KMS-11 (cell line): ENCODE results near the gene TMEM106B.

Experiments used
- H2AFZ ChIP-seq: fragments of 200-600 bp; sonication (generic); 2 replicates; pipeline ENCODE4 v1.6.1; 2016; ENCODE audit warnings: antibody characterized with exemption, mixed run types, low read depth
- H3K27ac ChIP-seq: fragments of 200-600 bp; sonication (generic); 2 replicates; pipeline ENCODE4 v1.6.1; 2016; ENCODE audit warnings: mild to moderate bottlenecking, mixed run types
- H3K27me3 ChIP-seq: fragments of 200-600 bp; sonication (generic); 2 replicates; pipeline ENCODE4 v1.6.1; 2017; ENCODE audit warnings: mild to moderate bottlenecking, low read depth, mixed run types, moderate library complexity; ENCODE audit not compliant: insufficient read depth
- H3K36me3 ChIP-seq: fragments of 200-600 bp; sonication (generic); 2 replicates; pipeline ENCODE4 v1.6.1; 2017; ENCODE audit warnings: mild to moderate bottlenecking, mixed run types; ENCODE audit not compliant: insufficient read depth
- H3K4me1 ChIP-seq: fragments of 200-600 bp; sonication (generic); 2 replicates; pipeline ENCODE4 v1.6.1; 2016; ENCODE audit warnings: mild to moderate bottlenecking, low read depth, mixed run types; ENCODE audit not compliant: poor library complexity, severe bottlenecking
- H3K4me2 ChIP-seq: fragments of 200-600 bp; sonication (generic); 2 replicates; pipeline ENCODE4 v1.7.0; 2016; ENCODE audit warnings: mild to moderate bottlenecking, mixed run types
- H3K4me3 ChIP-seq: fragments of 200-600 bp; sonication (generic); IDR thresholded peaks from 2 replicates; pipeline ENCODE4 v1.6.1; 2017; ENCODE audit warnings: low read depth, low read length, mixed read lengths; ENCODE audit not compliant: insufficient read depth
- H3K79me2 ChIP-seq: fragments of 200-600 bp; sonication (generic); 2 replicates; pipeline ENCODE4 v1.6.1; 2016; ENCODE audit warnings: low read depth, mixed run types; ENCODE audit not compliant: insufficient read depth
- H3K9ac ChIP-seq: fragments of 200-600 bp; sonication (generic); 2 replicates; pipeline ENCODE4 v1.6.1; 2016; ENCODE audit warnings: mild to moderate bottlenecking, mixed run types
- H4K20me1 ChIP-seq: fragments of 200-600 bp; sonication (generic); 2 replicates; pipeline ENCODE4 v1.6.1; 2016; ENCODE audit warnings: mild to moderate bottlenecking, mixed run types; ENCODE audit not compliant: insufficient read depth
- TF ChIP-seq, protein P1 (sequence below): fragments of 200-600 bp; sonication (generic); conservative IDR thresholded peaks from 2 replicates; pipeline ENCODE4 v1.6.1; 2017; ENCODE audit warnings: low read depth, mild to moderate bottlenecking, antibody characterized with exemption, low read length, moderate library complexity, mixed read lengths

Gene TMEM106B

DNA sequence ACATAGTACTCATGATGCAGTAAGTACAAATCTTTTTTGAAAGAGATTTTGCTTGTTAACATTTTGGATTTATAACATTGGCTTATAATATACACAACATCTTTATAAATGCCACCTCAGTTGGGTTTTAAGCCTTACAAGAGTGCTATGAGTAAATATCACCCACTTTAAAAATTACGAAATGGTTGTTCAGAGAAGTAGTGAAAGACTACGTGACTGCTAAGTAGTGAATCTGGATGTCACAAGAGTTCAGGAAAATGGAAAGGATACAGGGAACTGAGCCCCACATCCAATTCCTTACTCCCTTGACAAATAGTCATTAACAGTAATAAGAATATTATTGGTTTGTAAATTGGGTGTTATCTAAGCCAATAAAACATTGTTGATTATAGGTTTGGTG, 20.0 kb downstream of the TMEM106B start:
- H2AFZ ChIP-seq = no peak overlapping the region
- H3K27me3 ChIP-seq = no peaks in the 10 kb centered on the region
- H3K4me1 ChIP-seq = no peaks in the 10 kb centered on the region
- no peak overlapping the region for H3K4me3 ChIP-seq
- no peak overlapping the region for H3K27ac ChIP-seq
- no peaks in the 10 kb centered on the region for H3K36me3 ChIP-seq
- no peaks in the 10 kb centered on the region for H3K79me2 ChIP-seq
- TF ChIP-seq, protein P1, sequence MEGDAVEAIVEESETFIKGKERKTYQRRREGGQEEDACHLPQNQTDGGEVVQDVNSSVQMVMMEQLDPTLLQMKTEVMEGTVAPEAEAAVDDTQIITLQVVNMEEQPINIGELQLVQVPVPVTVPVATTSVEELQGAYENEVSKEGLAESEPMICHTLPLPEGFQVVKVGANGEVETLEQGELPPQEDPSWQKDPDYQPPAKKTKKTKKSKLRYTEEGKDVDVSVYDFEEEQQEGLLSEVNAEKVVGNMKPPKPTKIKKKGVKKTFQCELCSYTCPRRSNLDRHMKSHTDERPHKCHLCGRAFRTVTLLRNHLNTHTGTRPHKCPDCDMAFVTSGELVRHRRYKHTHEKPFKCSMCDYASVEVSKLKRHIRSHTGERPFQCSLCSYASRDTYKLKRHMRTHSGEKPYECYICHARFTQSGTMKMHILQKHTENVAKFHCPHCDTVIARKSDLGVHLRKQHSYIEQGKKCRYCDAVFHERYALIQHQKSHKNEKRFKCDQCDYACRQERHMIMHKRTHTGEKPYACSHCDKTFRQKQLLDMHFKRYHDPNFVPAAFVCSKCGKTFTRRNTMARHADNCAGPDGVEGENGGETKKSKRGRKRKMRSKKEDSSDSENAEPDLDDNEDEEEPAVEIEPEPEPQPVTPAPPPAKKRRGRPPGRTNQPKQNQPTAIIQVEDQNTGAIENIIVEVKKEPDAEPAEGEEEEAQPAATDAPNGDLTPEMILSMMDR = no peak
- no peak overlapping the region for H3K9ac ChIP-seq
- H4K20me1 ChIP-seq = no peaks in the 10 kb centered on the region
- no peak overlapping the region for H3K4me2 ChIP-seq

DNA sequence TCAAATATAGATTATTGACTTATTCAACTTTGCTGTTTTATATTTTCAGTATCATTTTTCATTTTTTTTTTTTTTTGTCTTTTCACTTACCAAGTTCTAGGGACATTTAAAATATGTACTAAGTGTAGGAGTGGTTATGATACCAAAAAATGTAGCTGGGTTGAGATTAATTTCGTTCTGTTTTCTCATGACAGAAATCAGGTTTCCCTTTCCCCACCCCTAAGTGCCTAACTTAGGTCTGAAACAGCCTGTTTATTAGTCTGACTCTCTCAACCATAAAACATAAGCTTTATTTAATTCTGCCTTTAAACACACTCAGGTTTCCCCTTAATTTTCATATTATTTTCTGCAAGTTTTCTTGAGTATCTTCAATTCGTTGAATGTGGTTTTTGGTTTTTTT, 22.1 kb downstream of the TMEM106B start:
- no peaks in the 10 kb centered on the region for H4K20me1 ChIP-seq
- H3K9ac ChIP-seq = no peak overlapping the region
- no peaks in the 10 kb centered on the region for H3K79me2 ChIP-seq
- no peaks in the 10 kb centered on the region for H3K27me3 ChIP-seq
- TF ChIP-seq, protein P1 = no peak
- H2AFZ ChIP-seq = no peak overlapping the region
- no peak overlapping the region for H3K4me2 ChIP-seq
- no peaks in the 10 kb centered on the region for H3K4me1 ChIP-seq
- no peak overlapping the region for H3K4me3 ChIP-seq
- no peaks in the 10 kb centered on the region for H3K36me3 ChIP-seq
- H3K27ac ChIP-seq = no peak overlapping the region

DNA sequence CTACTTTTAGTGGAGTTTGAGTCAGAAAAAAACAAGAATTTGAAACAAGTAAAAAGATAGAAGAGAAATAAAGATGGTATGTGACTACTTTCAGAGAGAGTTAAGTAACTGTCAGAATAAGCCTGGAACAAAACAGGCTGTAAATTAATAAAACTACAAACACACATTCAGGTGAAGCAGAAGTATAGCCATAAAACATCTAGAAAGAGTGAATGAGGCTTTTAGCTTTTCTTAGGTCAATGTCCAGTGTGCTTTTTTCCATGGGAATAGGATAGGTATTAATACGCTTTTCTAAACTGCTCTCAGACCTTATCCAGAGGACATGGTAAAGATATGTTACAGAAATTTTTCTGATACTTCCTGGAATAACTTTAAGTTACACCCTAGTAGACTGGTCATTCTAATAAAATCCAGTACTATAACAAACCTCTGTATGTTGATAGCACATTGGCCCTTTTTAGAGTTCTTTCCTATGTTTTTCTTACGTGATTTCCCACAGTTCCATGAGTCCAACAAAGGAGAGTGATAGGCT, 23.3 kb downstream of the TMEM106B start:
- no peak overlapping the region for H3K27ac ChIP-seq
- no peaks in the 10 kb centered on the region for H3K36me3 ChIP-seq
- H3K79me2 ChIP-seq = no peaks in the 10 kb centered on the region
- H3K9ac ChIP-seq = no peak overlapping the region
- H3K4me3 ChIP-seq = no peak overlapping the region
- H3K4me1 ChIP-seq = no peaks in the 10 kb centered on the region
- no peaks in the 10 kb centered on the region for H4K20me1 ChIP-seq
- TF ChIP-seq, protein P1 = no peak
- no peaks in the 10 kb centered on the region for H3K27me3 ChIP-seq
- H3K4me2 ChIP-seq = no peak overlapping the region
- H2AFZ ChIP-seq = no peak overlapping the region

DNA sequence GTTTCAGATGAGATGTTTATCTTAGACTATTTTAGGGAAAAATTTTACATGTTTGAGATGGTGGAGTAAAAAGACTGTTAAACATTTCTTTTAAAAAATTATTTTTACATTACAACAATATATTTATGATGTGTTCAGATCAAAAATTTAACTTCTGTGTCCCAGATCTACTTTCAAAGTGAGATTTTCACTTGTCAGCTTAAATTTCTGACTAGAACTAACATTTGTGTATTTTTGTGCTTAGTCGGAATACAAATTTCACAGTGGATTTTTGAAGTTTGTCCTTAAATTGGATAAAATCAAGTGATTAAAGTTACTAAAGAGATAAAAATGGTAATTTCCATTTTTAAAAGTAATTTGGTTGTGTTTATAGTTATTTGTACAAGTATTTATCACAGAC, 24.9 kb downstream of the TMEM106B start:
- H3K27ac ChIP-seq = no peak overlapping the region
- no peak overlapping the region for H3K4me3 ChIP-seq
- no peak overlapping the region for H2AFZ ChIP-seq
- H3K4me1 ChIP-seq = no peaks in the 10 kb centered on the region
- H3K36me3 ChIP-seq = no peaks in the 10 kb centered on the region
- TF ChIP-seq, protein P1 = no peak
- no peaks in the 10 kb centered on the region for H3K27me3 ChIP-seq
- H3K9ac ChIP-seq = no peak overlapping the region
- H4K20me1 ChIP-seq = no peaks in the 10 kb centered on the region
- no peak overlapping the region for H3K4me2 ChIP-seq
- no peaks in the 10 kb centered on the region for H3K79me2 ChIP-seq

DNA sequence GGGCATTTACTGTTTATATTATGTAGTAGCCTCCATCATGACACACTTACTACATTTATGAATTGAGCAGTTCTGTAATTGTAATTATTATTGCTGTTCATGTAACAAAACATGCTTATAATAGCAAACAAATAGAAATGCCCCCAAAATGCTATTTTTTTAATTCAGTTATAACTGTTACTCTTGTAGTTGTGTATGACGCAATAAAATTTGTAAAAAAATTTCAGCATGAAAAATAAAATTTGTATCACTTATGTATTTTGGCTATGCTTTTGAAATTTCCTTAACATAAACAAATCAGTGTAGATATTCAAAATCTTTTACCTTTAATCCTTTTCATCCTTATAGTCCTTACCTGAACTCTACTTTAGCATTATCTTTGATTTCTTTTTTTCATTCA, 25.9 kb downstream of the TMEM106B start:
- no peaks in the 10 kb centered on the region for H3K79me2 ChIP-seq
- no peak overlapping the region for H3K4me2 ChIP-seq
- no peaks in the 10 kb centered on the region for H4K20me1 ChIP-seq
- no peak overlapping the region for H3K4me3 ChIP-seq
- no peaks in the 10 kb centered on the region for H3K36me3 ChIP-seq
- TF ChIP-seq, protein P1 = no peak
- no peaks in the 10 kb centered on the region for H3K27me3 ChIP-seq
- H3K27ac ChIP-seq = no peak overlapping the region
- no peaks in the 10 kb centered on the region for H3K4me1 ChIP-seq
- no peak overlapping the region for H3K9ac ChIP-seq
- no peak overlapping the region for H2AFZ ChIP-seq
